AG09319 (cell line): Measurements from ENCODE around the gene ELP4.
"Not testable (repeated sequence)": the region's sequence is repeated elsewhere in the genome, so short reads cannot be mapped to it uniquely, and the experiment has no call there.

Experiments used
- DNase-seq: peaks from one replicate; pipeline ENCODE4 v3.0.0-alpha.2; 2010; ENCODE audit warnings: low read depth; ENCODE audit errors: extremely low read depth
- TF ChIP-seq, protein P1 (sequence below): IDR thresholded peaks from 2 replicates; pipeline ENCODE4 v1.5.1; 2011; ENCODE audit warnings: low read depth, mild to moderate bottlenecking, inconsistent platforms, low read length, moderate library complexity

Gene ELP4

DNA sequence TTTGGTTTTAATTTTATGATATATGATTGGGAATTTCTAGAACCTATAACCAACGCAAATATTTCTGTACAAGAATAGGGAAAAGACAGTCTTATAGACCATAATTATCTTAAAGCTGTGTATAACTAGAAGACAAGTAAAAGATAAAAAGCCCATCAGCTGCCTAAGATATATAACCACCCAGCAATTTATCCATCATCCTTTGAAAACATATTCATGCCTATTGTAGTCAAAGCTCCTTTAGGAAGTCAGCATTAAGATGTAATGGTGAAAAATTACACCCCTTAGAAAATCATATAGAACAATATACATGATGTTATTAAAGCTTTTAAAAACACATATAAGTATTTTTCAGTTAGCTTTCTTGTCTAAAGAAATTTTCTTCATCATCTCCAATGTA is 46.4 kb downstream of the ELP4 start:
- TF ChIP-seq, protein P1, sequence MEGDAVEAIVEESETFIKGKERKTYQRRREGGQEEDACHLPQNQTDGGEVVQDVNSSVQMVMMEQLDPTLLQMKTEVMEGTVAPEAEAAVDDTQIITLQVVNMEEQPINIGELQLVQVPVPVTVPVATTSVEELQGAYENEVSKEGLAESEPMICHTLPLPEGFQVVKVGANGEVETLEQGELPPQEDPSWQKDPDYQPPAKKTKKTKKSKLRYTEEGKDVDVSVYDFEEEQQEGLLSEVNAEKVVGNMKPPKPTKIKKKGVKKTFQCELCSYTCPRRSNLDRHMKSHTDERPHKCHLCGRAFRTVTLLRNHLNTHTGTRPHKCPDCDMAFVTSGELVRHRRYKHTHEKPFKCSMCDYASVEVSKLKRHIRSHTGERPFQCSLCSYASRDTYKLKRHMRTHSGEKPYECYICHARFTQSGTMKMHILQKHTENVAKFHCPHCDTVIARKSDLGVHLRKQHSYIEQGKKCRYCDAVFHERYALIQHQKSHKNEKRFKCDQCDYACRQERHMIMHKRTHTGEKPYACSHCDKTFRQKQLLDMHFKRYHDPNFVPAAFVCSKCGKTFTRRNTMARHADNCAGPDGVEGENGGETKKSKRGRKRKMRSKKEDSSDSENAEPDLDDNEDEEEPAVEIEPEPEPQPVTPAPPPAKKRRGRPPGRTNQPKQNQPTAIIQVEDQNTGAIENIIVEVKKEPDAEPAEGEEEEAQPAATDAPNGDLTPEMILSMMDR = no peak
- no peak for DNase-seq

DNA sequence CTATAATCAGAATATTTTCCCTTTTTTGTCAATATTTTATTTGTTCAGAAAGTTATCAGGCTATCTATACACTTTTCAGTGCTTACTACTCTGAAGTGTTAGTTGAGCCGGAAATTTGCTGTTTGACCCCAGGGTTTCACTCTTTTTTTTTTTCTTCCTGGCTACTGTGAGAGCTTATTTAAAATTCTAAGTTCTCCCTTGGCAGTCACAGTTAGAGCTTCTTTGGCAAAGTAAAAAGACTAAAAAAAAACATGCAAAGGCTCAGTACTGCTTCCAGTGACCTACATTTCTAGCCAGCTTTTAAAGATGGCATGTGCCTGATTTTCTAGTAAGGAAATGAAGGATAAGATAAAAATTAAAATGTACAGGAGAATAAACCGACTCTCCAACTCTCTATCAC is 48.4 kb downstream of the ELP4 start:
- TF ChIP-seq, protein P1 = no peak
- DNase-seq = no peak

DNA sequence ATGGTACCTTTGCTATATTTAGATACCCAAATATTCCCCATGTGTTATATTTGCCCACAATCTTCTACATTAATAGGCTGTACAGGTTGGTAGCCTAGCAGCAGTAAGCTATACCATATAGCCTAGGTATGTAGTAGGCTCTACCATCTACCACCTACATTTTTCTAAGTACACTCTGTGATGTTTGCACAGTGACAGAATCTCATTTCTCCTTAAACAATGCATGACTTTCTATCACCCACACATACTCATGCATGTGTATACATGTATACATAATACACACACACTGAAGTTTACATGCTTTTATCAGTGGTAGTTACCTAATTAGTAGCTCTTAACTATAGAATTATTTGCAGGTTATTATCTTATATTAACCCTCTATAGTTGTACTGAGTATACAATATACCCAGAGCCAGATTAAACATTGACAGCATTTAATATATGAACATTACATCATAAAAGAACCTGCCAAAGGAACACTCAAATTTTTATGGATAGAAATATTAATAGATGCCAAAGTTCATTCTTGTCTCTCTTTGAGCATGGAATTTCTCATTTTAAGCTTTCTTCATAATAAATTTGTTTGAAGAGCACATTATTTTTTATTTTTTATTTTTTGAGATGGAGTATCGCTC is 51.4 kb downstream of the ELP4 start:
- TF ChIP-seq, protein P1 = no peak
- DNase-seq = no peak

GRCh38 chr11:31564517-31564916 is 55.0 kb downstream of the ELP4 start:
- not testable (repeated sequence) for DNase-seq

DNA sequence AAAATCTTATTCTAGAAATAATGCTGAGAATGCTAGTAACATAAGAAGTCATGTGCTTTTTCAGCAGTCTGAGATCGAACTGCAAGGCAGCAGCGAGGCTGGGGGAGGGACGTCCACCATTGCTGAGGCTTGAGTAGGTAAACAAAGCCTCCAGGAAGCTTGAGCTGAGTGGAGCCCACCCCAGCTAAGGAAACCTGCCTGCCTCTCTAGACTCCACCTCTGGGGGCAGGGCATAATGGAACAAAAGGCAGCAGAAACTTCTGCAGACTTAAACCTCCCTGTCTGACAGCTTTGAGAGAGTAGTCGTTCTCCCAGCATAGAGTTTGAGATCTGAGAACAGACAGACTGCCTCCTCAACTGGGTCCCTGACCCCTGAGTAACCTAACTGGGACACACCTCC is 64.6 kb downstream of the ELP4 start:
- DNase-seq = not testable (repeated sequence)

GRCh38 chr11:31575764-31576163 is 66.2 kb downstream of the ELP4 start:
- DNase-seq = not testable (repeated sequence)

- DNase-seq = not testable (repeated sequence)
These were observed 69.8 kb downstream of the ELP4 start for GRCh38 chr11:31579412-31579811.

GRCh38 chr11:31582697-31583096 is 73.1 kb downstream of the ELP4 start:
- TF ChIP-seq, protein P1 = no peak
- DNase-seq = no peak

DNA sequence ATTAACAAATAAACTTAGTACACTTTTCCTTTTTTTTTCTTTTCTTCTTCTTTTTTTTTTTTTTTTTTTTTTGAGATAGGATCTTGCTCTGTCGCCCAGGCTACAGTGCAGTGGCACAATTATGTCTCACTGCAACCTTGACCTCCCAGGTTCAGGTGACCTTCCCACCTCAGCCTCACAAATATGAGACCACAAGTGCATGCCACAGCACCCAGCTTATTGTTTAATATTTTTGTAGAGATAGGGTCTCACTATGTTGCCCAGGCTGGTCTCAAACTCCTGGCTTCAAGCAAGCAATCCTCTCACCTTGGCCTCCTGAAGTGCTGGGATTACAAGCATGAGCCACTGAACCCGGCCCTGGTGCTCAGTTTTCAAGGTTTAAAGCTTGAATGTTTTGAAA is 88.9 kb downstream of the ELP4 start:
- TF ChIP-seq, protein P1 = no peak
- no peak for DNase-seq

DNA sequence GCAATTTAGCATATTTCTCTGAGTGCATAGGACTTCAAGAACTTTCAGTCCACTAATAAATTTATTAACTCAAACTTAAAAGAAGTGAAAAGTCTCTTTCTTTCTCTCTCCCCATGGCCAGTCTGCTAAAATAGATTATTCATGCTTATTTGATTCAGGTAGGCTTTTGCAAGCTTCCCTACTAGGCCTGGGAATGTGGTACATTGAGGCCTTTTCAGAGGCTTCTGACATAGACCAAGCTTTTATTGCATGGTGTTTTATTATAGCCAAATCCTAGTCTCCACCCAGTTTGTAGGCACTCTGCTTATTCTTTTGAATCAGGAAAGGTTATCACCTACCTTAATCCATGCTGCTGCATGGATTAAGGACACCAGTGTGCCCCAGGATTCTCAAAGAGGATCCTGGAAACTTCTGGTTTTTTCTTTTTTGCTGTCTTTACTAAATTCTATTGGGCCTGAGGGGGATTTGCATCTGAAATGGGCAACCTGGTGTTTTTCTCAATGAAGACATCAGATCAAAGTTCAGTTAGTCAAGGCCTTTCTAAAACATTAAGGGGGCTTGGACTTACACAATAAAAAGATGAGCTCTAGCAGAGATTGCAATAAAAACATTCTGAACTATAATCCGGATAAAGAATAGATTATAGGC is 92.2 kb downstream of the ELP4 start:
- TF ChIP-seq, protein P1 = no peak
- DNase-seq = no peak
